Caco-2 (cell line): ENCODE results near the gene SPINK5. TPM values are rescaled to one million over a fixed set of nuclear protein-coding genes. Genes with fewer than 3 reads are reported as not detected.

Experiments used
- total RNA-seq: library from RNA; stranded (reverse); gene quantifications from 2 replicates; pipeline ENCODE4 v1.2.3, GENCODE V29; 2022

Gene SPINK5
- total RNA-seq, 1 experiment from 2014 or later: 2.2 TPM

Other genes starting within 250 kb of the SPINK5 start
- gene SPINK1, start 232.3 kb upstream of the SPINK5 start, total RNA-seq: 1,526 and 1,916 TPM in 2 replicates
- not detected in 2 replicates for gene SCGB3A2, start 185.3 kb upstream of the SPINK5 start, total RNA-seq
- gene C5orf46, start 157.4 kb upstream of the SPINK5 start, total RNA-seq: 0.63 TPM in 1 of 2 replicates, not detected in the other
- gene SPINK14, start 104.6 kb downstream of the SPINK5 start, total RNA-seq: not detected in 2 replicates
- not detected in 2 replicates for gene SPINK6, start 139.1 kb downstream of the SPINK5 start, total RNA-seq
- not detected in 2 replicates for gene MARCOL, start 174.5 kb downstream of the SPINK5 start, total RNA-seq
- not detected in 2 replicates for gene SPINK13, start 204.8 kb downstream of the SPINK5 start, total RNA-seq
- not detected in 2 replicates for gene SPINK7, start 248.4 kb downstream of the SPINK5 start, total RNA-seq